ENCODE data around the gene ORMDL3. TPM values are rescaled to one million over a fixed set of nuclear protein-coding genes. Genes with fewer than 3 reads are reported as not detected.

ORMDL3 gene
- polyA plus RNA-seq, 1 donor from 2014 or later = 90.1 TPM

- no peaks in the 10 kb centered on the region for H3K9me3 ChIP-seq (ENCODE audit: low read length)
- H3K9ac ChIP-seq (ENCODE audit: low read length) = no peak within 1 kb of the TSS
- H3K4me3 ChIP-seq (ENCODE audit: low read length) = no peak within 1 kb of the TSS
- H3K36me3 ChIP-seq (ENCODE audit: insufficient read depth, low read length) = no peaks in the 10 kb centered on the region
- TF ChIP-seq SMC3 (conservative IDR thresholded peaks at IDR 0.05; ENCODE audit: poor library complexity) (no peak), EP300 (conservative IDR thresholded peaks at IDR 0.05; ENCODE audit: poor library complexity, severe bottlenecking) (no peak), EZH2 (IDR thresholded peaks at IDR 0.05; ENCODE audit: borderline replicate concordance, insufficient read depth, low read length, poor library complexity, severe bottlenecking) (no peak), RAD21 (conservative IDR thresholded peaks at IDR 0.05) (no peak), CTCF (IDR thresholded peaks at IDR 0.05; ENCODE audit: poor library complexity, severe bottlenecking) (no peak), TAF1 (IDR thresholded peaks at IDR 0.05; ENCODE audit: low read depth) (no peak), MXI1 (conservative IDR thresholded peaks at IDR 0.05; ENCODE audit: poor library complexity, severe bottlenecking) (no peak), POLR2AphosphoS5 (IDR thresholded peaks at IDR 0.05) (no peak)
- TF ChIP-seq, protein P1, sequence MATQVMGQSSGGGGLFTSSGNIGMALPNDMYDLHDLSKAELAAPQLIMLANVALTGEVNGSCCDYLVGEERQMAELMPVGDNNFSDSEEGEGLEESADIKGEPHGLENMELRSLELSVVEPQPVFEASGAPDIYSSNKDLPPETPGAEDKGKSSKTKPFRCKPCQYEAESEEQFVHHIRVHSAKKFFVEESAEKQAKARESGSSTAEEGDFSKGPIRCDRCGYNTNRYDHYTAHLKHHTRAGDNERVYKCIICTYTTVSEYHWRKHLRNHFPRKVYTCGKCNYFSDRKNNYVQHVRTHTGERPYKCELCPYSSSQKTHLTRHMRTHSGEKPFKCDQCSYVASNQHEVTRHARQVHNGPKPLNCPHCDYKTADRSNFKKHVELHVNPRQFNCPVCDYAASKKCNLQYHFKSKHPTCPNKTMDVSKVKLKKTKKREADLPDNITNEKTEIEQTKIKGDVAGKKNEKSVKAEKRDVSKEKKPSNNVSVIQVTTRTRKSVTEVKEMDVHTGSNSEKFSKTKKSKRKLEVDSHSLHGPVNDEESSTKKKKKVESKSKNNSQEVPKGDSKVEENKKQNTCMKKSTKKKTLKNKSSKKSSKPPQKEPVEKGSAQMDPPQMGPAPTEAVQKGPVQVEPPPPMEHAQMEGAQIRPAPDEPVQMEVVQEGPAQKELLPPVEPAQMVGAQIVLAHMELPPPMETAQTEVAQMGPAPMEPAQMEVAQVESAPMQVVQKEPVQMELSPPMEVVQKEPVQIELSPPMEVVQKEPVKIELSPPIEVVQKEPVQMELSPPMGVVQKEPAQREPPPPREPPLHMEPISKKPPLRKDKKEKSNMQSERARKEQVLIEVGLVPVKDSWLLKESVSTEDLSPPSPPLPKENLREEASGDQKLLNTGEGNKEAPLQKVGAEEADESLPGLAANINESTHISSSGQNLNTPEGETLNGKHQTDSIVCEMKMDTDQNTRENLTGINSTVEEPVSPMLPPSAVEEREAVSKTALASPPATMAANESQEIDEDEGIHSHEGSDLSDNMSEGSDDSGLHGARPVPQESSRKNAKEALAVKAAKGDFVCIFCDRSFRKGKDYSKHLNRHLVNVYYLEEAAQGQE (IDR thresholded peaks at IDR 0.05; ENCODE audit: borderline replicate concordance) = no peak
- no peaks in the 10 kb centered on the region for H3K9me2 ChIP-seq (ENCODE audit: insufficient read depth, low read length)
- H3K27ac ChIP-seq (ENCODE audit: low read length) = no peak within 1 kb of the TSS
- no peaks in the 10 kb centered on the region for H3K79me2 ChIP-seq (replicated peaks; ENCODE audit: insufficient read depth, low read length)
- no peak within 1 kb of the TSS for H2AFZ ChIP-seq (ENCODE audit: low read depth, low read length)
- no peaks in the 10 kb centered on the region for H3F3A ChIP-seq (ENCODE audit: insufficient read depth, low read length, poor library complexity, severe bottlenecking)
- H3K27me3 ChIP-seq (ENCODE audit: insufficient read depth, low read depth, low read length) = no peaks in the 10 kb centered on the region
- no peak within 1 kb of the TSS for H3K4me2 ChIP-seq (ENCODE audit: low read length)
- no peaks in the 10 kb centered on the region for H4K20me1 ChIP-seq (ENCODE audit: insufficient read depth)
Observed at GRCh38 chr17:39962642-39963220, 35.3 kb upstream of the ORMDL3 start, which contains the start of gene GSDMA. Gene GSDMA (plus strand): TSS chr17:39963004. CDS start chr17:39965688, 2,684 bp downstream.

- Histone ChIP-seq H4K20me1 (ENCODE audit: insufficient read depth) (no peaks in the 10 kb centered on the region), H3F3A (ENCODE audit: insufficient read depth, low read length, poor library complexity, severe bottlenecking) (no peaks in the 10 kb centered on the region), H3K27ac (ENCODE audit: low read length) (no peak overlapping the region), H3K9me2 (ENCODE audit: insufficient read depth, low read length) (no peaks in the 10 kb centered on the region), H3K9ac (ENCODE audit: low read length) (no peak overlapping the region), H3K9me3 (ENCODE audit: low read length) (no peaks in the 10 kb centered on the region), H3K4me2 (ENCODE audit: low read length) (no peak overlapping the region), H3K4me3 (ENCODE audit: low read length) (no peak overlapping the region), H3K79me2 (replicated peaks; ENCODE audit: insufficient read depth, low read length) (no peaks in the 10 kb centered on the region), H3K36me3 (ENCODE audit: insufficient read depth, low read length) (no peaks in the 10 kb centered on the region), H3K27me3 (ENCODE audit: insufficient read depth, low read depth, low read length) (no peaks in the 10 kb centered on the region), H2AFZ (ENCODE audit: low read depth, low read length) (no peak overlapping the region)
- TF ChIP-seq TAF1 (IDR thresholded peaks at IDR 0.05; ENCODE audit: low read depth) = no peak
- no peak for TF ChIP-seq RAD21 (conservative IDR thresholded peaks at IDR 0.05)
- TF ChIP-seq CTCF (IDR thresholded peaks at IDR 0.05; ENCODE audit: poor library complexity, severe bottlenecking) = no peak
- TF ChIP-seq, protein P1 (IDR thresholded peaks at IDR 0.05; ENCODE audit: borderline replicate concordance) = no peak
- TF ChIP-seq MXI1 (conservative IDR thresholded peaks at IDR 0.05; ENCODE audit: poor library complexity, severe bottlenecking) = no peak
- no peak for TF ChIP-seq SMC3 (conservative IDR thresholded peaks at IDR 0.05; ENCODE audit: poor library complexity)
- TF ChIP-seq POLR2AphosphoS5 (IDR thresholded peaks at IDR 0.05) = no peak
- TF ChIP-seq EZH2 (IDR thresholded peaks at IDR 0.05; ENCODE audit: borderline replicate concordance, insufficient read depth, low read length, poor library complexity, severe bottlenecking) = no peak
- no peak for TF ChIP-seq EP300 (conservative IDR thresholded peaks at IDR 0.05; ENCODE audit: poor library complexity, severe bottlenecking)
Observed at GRCh38 chr17:39960524-39961041, 33.2 kb upstream of the ORMDL3 start.
